Measurements from ENCODE around the gene TNFSF12. TPM values are rescaled to one million over a fixed set of nuclear protein-coding genes. Genes with fewer than 3 reads are reported as not detected.
"Not testable (repeated sequence)": the region's sequence is repeated elsewhere in the genome, so short reads cannot be mapped to it uniquely, and the experiment has no call there.

The TNFSF12 gene
- polyA plus RNA-seq, 3 donors: 37.7 to 98.3 (median 50.2) TPM

DNA sequence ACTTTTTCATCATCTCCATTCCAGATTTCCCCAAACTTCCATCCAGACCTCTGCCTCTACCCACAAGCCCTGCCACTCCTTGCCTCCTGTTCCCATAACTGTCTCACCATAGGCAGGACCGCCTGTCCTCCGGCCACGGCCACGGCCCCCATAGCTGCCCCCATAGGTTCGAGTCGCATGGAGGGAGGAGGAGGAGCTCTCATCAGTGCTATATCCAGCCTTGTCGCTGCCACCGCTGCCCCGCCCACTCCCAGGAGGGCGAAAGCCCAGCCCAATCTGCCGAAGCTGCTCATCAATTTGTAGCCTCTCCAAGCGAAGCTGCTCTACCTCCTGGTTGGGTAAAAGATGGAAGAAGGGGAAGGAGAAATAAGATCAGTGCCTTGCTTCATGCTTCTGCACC is 44.4 kb downstream of the TNFSF12 start:
- no peaks in the 10 kb centered on the region for H3K9me3 Mint-ChIP-seq
- no peaks in the 10 kb centered on the region for H3K27me3 Mint-ChIP-seq (ENCODE audit: low read depth in 3 of 3)
- H3K36me3 ChIP-seq (replicated peaks in 1 of 2; ENCODE audit: control insufficient read depth in 1 of 2, insufficient read depth in 2 of 2, low read length in 2 of 2): peaks cover 77 to 82% of the 10 kb centered on the region in 2 donors
- TF ChIP-seq, protein P1, sequence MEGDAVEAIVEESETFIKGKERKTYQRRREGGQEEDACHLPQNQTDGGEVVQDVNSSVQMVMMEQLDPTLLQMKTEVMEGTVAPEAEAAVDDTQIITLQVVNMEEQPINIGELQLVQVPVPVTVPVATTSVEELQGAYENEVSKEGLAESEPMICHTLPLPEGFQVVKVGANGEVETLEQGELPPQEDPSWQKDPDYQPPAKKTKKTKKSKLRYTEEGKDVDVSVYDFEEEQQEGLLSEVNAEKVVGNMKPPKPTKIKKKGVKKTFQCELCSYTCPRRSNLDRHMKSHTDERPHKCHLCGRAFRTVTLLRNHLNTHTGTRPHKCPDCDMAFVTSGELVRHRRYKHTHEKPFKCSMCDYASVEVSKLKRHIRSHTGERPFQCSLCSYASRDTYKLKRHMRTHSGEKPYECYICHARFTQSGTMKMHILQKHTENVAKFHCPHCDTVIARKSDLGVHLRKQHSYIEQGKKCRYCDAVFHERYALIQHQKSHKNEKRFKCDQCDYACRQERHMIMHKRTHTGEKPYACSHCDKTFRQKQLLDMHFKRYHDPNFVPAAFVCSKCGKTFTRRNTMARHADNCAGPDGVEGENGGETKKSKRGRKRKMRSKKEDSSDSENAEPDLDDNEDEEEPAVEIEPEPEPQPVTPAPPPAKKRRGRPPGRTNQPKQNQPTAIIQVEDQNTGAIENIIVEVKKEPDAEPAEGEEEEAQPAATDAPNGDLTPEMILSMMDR (IDR thresholded peaks at IDR 0.05): no peak
- no peak overlapping the region for H3K27ac ChIP-seq (ENCODE audit: low read depth in 1 of 2, low read length in 2 of 2)
- no peak overlapping the region for H3K4me3 ChIP-seq (replicated peaks in 1 of 3; ENCODE audit: low read depth in 2 of 3, low read length in 3 of 3)
- DNase-seq: no peak
- H3K4me1 Mint-ChIP-seq: peaks cover 4% of the 10 kb centered on the region
- WGBS (ENCODE audit: insufficient coverage): 96% methylated on average over 4 of the region's 12 CpGs
- peaks cover 9% of the 10 kb centered on the region for H3K79me2 ChIP-seq (ENCODE audit: insufficient read depth, low read length)
- H3K9me3 ChIP-seq (replicated peaks in 1 of 2; ENCODE audit: control insufficient read depth in 1 of 2, insufficient read depth in 1 of 2, low read length in 2 of 2): no peaks in the 10 kb centered on the region
- H3K9ac ChIP-seq (ENCODE audit: insufficient read depth, low read length, poor library complexity, severe bottlenecking): no peak overlapping the region
- H3K4me3 Mint-ChIP-seq: no peak overlapping the region
- peaks cover 67 to 82% of the 10 kb centered on the region in 2 donors for H3K36me3 Mint-ChIP-seq
- intact Hi-C loops (cut with micrococcal nuclease): no loop called here
- peak overlapping the region in 3 of 7 donors; percentile 35 to 83 (median 69) for H3K27ac Mint-ChIP-seq
- peaks cover 13 to 15% of the 10 kb centered on the region in 2 donors for H3K4me1 ChIP-seq (ENCODE audit: control insufficient read depth in 1 of 2, insufficient read depth in 2 of 2, low read length in 2 of 2)
- H2AFZ ChIP-seq (ENCODE audit: insufficient read depth, low read depth, low read length, poor library complexity, severe bottlenecking): no peak overlapping the region
- H3K4me2 ChIP-seq (replicated peaks; ENCODE audit: extremely low read depth, low read length, poor library complexity, severe bottlenecking): no peak overlapping the region
- H3K27me3 ChIP-seq (ENCODE audit: control insufficient read depth in 2 of 2, insufficient read depth in 2 of 2, low read length in 2 of 2): no peaks in the 10 kb centered on the region
- H4K20me1 ChIP-seq (ENCODE audit: insufficient read depth, low read length): peaks cover 14% of the 10 kb centered on the region

DNA sequence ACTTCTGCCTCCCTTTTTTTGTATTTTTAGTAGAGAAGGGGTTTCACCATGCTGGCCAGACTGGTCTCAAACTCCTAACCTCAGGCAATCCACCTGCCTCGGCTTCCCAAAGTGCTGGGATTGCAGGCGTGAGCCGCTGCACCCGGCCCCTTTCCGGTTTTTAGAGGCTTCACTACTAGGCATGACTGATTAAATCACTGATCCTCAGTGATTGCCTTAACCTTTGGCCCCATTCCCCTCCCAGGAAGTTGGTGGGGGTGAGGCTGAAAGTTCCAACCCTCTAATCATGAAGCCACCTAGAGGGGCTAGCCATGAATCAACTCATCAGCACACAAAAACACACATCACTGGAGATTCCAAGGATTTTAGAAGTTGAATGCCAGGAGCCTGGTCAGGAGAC is 48.7 kb downstream of the TNFSF12 start:
- H4K20me1 ChIP-seq (ENCODE audit: insufficient read depth, low read length); H3K79me2 ChIP-seq (ENCODE audit: insufficient read depth, low read length); H3K4me3 ChIP-seq (replicated peaks in 1 of 3; ENCODE audit: low read depth in 2 of 3, low read length in 3 of 3); H3K9me3 ChIP-seq (replicated peaks in 1 of 2; ENCODE audit: control insufficient read depth in 1 of 2, insufficient read depth in 1 of 2, low read length in 2 of 2); H2AFZ ChIP-seq (ENCODE audit: insufficient read depth, low read depth, low read length, poor library complexity, severe bottlenecking); H3K27me3 Mint-ChIP-seq (ENCODE audit: low read depth in 3 of 3); H3K4me1 ChIP-seq (ENCODE audit: control insufficient read depth in 1 of 2, insufficient read depth in 2 of 2, low read length in 2 of 2); H3K9me3 Mint-ChIP-seq; H3K4me1 Mint-ChIP-seq; H3K4me2 ChIP-seq (replicated peaks; ENCODE audit: extremely low read depth, low read length, poor library complexity, severe bottlenecking); H3K27me3 ChIP-seq (ENCODE audit: control insufficient read depth in 2 of 2, insufficient read depth in 2 of 2, low read length in 2 of 2); H3K4me3 Mint-ChIP-seq; H3K27ac ChIP-seq (ENCODE audit: low read depth in 1 of 2, low read length in 2 of 2); DNase-seq; intact Hi-C loops (cut with micrococcal nuclease); H3K9ac ChIP-seq (ENCODE audit: insufficient read depth, low read length, poor library complexity, severe bottlenecking): not testable (repeated sequence)
- H3K27ac Mint-ChIP-seq: peak overlapping the region in 1 of 7 donors; percentile 37
- no CpG with 5 or more reads among the region's 5 CpGs for WGBS (ENCODE audit: insufficient coverage)
- H3K36me3 ChIP-seq (replicated peaks in 1 of 2; ENCODE audit: control insufficient read depth in 1 of 2, insufficient read depth in 2 of 2, low read length in 2 of 2): peaks cover 85 to 97% of the 10 kb centered on the region in 2 donors
- peaks cover 80 to 97% of the 10 kb centered on the region in 2 donors for H3K36me3 Mint-ChIP-seq
